Central memory CD8-positive, alpha-beta T cell (primary cell): Measurements from ENCODE around the gene DCAF5.
A peak's percentile ranks its signal among the peaks of the same experiment; 100 is the strongest.
"Not testable (repeated sequence)": the region's sequence is repeated elsewhere in the genome, so short reads cannot be mapped to it uniquely, and the experiment has no call there.

Source experiments
- ATAC-seq: fragments of 150-1000 bp; cut with Tn5 transposase; replicated peaks from 2 replicates; pipeline ENCODE4 v1.10.0; 2022; ENCODE audit warnings: mild to moderate bottlenecking, moderate FRiP score, moderate number of reproducible peaks; ENCODE audit not compliant: poor library complexity, severe bottlenecking; ENCODE audit errors: extremely low read depth
- DNase-seq, 2 donors: peaks; one replicate each; pipeline ENCODE4 v3.0.0; 2021; ENCODE audit warnings: low spot score in 2 of 2
- H3K27ac Mint-ChIP-seq: one replicate; pipeline ENCODE4 v1.8.0; 2022; ENCODE audit warnings: low read depth, mild to moderate bottlenecking, moderate library complexity, mixed read lengths
- H3K27me3 Mint-ChIP-seq: one replicate; pipeline ENCODE4 v1.8.0; 2022; ENCODE audit warnings: mixed read lengths
- H3K36me3 Mint-ChIP-seq: one replicate; pipeline ENCODE4 v1.8.0; 2022; ENCODE audit warnings: mild to moderate bottlenecking, moderate library complexity, mixed read lengths; ENCODE audit not compliant: insufficient read depth
- H3K4me1 Mint-ChIP-seq: one replicate; pipeline ENCODE4 v1.8.0; 2022; ENCODE audit warnings: mixed read lengths
- H3K4me3 Mint-ChIP-seq: one replicate; pipeline ENCODE4 v1.8.0; 2022; ENCODE audit warnings: mild to moderate bottlenecking, moderate library complexity, mixed read lengths
- H3K9me3 Mint-ChIP-seq: one replicate; pipeline ENCODE4 v1.8.0; 2022; ENCODE audit warnings: mixed read lengths

DCAF5 gene

DNA sequence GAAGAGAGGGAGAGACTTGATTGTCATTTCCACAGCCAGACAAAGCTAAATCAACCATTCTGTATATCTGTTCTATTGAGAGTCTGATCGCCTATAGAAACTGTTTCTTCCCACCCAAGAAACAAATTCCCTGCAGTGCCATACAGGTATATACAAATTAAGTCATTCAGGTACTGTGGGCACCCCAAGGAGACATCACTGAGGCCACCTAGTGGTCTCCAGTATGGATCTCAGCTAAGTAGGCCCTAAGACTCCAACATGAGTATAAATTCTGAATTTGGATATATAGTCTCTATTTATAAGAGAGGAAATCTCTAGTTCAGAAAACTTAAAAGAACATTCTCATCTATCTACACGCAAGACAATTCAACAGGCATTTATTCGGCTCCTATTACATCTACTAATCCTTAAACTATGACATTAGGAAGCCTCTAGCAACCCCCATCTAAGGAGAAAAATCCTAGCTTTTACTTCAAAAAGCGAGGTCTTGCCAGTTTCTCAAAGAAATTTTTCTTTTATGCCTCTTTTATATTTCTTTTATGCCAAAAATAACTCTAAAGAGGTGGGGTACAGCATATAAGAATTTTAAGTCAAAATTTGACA lies 62.6 kb downstream of the DCAF5 start:
- Mint-ChIP-seq H3K36me3 (peaks cover 40% of the 10 kb centered on the region), H3K4me1 (peaks cover 39% of the 10 kb centered on the region), H3K27ac (no peak overlapping the region), H3K9me3 (no peaks in the 10 kb centered on the region), H3K27me3 (no peaks in the 10 kb centered on the region), H3K4me3 (no peak overlapping the region)
- DNase-seq = no peak
- ATAC-seq = no peak

GRCh38 chr14:69089046-69089445 lies 63.9 kb downstream of the DCAF5 start:
- H3K36me3 Mint-ChIP-seq = peaks cover 45% of the 10 kb centered on the region

DNA sequence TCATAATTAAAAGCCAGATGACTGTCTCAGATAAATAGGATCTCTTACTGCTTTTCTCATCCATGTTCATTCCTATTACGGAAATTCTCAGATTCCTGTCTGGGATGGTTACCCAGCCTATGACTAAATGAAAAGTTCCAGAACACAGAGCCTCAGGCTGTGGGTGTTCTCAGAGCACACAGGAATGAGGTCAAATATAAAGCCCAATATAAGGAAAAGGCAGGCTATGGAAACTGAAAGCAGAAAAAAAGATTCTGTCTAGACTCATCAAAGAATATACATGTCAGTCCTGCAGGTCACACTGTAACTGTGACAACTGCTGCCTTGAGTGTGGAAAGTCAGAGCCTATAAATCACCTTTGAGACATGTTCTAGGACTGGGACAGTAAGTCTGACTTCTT lies 64.3 kb downstream of the DCAF5 start:
- H3K36me3 Mint-ChIP-seq = peaks cover 50% of the 10 kb centered on the region
- H3K27me3 Mint-ChIP-seq = no peaks in the 10 kb centered on the region
- no peak overlapping the region for H3K27ac Mint-ChIP-seq
- H3K4me3 Mint-ChIP-seq = no peak overlapping the region
- ATAC-seq (no peak), DNase-seq (no peak)
- H3K4me1 Mint-ChIP-seq = peaks cover 28% of the 10 kb centered on the region
- no peaks in the 10 kb centered on the region for H3K9me3 Mint-ChIP-seq

More at GRCh38 chr14:69089046-69089445, 63.9 kb downstream of the DCAF5 start:
- no peaks in the 10 kb centered on the region for H3K27me3 Mint-ChIP-seq
- H3K9me3 Mint-ChIP-seq = no peaks in the 10 kb centered on the region
- H3K4me3 Mint-ChIP-seq = no peak overlapping the region
- peaks cover 33% of the 10 kb centered on the region for H3K4me1 Mint-ChIP-seq
- DNase-seq (no peak), ATAC-seq (no peak)
- no peak overlapping the region for H3K27ac Mint-ChIP-seq

- no peak for DNase-seq
- peaks cover 54% of the 10 kb centered on the region for H3K36me3 Mint-ChIP-seq
- H3K27me3 Mint-ChIP-seq = no peaks in the 10 kb centered on the region
Measured at GRCh38 chr14:69087061-69087461, 65.9 kb downstream of the DCAF5 start.

DNA sequence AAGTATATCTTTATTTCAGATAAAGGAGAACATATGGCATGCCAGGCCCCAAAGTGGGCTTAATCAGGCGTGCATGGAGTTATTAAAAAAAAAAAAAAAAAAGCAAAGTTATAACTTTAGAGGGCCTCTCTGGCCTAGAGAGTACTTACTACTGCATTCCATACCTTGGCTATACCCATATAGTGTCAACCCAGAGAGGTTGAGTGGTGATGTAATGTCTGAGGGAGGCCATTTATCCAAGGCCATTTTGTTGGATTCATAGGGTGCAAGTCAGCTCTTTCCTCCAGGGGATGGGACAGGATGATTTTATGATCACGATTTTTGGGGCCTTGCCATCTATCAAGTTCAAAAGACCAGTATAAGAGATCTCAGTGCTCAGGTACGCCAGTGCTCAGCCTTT lies 66.4 kb downstream of the DCAF5 start:
- Mint-ChIP-seq H3K9me3 (no peaks in the 10 kb centered on the region), H3K27ac (peak overlapping the region; percentile 29), H3K4me1 (peaks cover 24% of the 10 kb centered on the region), H3K36me3 (peaks cover 56% of the 10 kb centered on the region), H3K27me3 (no peaks in the 10 kb centered on the region), H3K4me3 (no peak overlapping the region)
- ATAC-seq = no peak
- DNase-seq = no peak

More at GRCh38 chr14:69087061-69087461, 65.9 kb downstream of the DCAF5 start:
- ATAC-seq = no peak
- Mint-ChIP-seq H3K9me3 (no peaks in the 10 kb centered on the region), H3K4me1 (peaks cover 24% of the 10 kb centered on the region), H3K27ac (peak overlapping the region; percentile 29), H3K4me3 (no peak overlapping the region)

GRCh38 chr14:69084023-69084422 lies 68.9 kb downstream of the DCAF5 start:
- Mint-ChIP-seq H3K36me3 (peaks cover 51% of the 10 kb centered on the region), H3K4me1 (peaks cover 35% of the 10 kb centered on the region)
- ATAC-seq = no peak

GRCh38 chr14:69083181-69083580 lies 69.7 kb downstream of the DCAF5 start:
- peaks cover 45% of the 10 kb centered on the region for H3K36me3 Mint-ChIP-seq
- H3K27me3 Mint-ChIP-seq = no peaks in the 10 kb centered on the region
- DNase-seq = no peak
- no peak overlapping the region for H3K27ac Mint-ChIP-seq
- H3K4me3 Mint-ChIP-seq = no peak overlapping the region
- ATAC-seq = no peak
- peaks cover 42% of the 10 kb centered on the region for H3K4me1 Mint-ChIP-seq
- H3K9me3 Mint-ChIP-seq = no peaks in the 10 kb centered on the region

More at GRCh38 chr14:69084023-69084422, 68.9 kb downstream of the DCAF5 start:
- DNase-seq = no peak
- H3K27me3 Mint-ChIP-seq = no peaks in the 10 kb centered on the region
- no peak overlapping the region for H3K4me3 Mint-ChIP-seq
- no peaks in the 10 kb centered on the region for H3K9me3 Mint-ChIP-seq
- H3K27ac Mint-ChIP-seq = no peak overlapping the region

GRCh38 chr14:69081271-69081670 lies 71.6 kb downstream of the DCAF5 start:
- H3K27ac Mint-ChIP-seq = no peak overlapping the region
- no peak for ATAC-seq
- no peak overlapping the region for H3K4me3 Mint-ChIP-seq
- H3K27me3 Mint-ChIP-seq = no peaks in the 10 kb centered on the region
- peaks cover 39% of the 10 kb centered on the region for H3K36me3 Mint-ChIP-seq
- no peaks in the 10 kb centered on the region for H3K9me3 Mint-ChIP-seq
- DNase-seq = no peak
- H3K4me1 Mint-ChIP-seq = peaks cover 43% of the 10 kb centered on the region

DNA sequence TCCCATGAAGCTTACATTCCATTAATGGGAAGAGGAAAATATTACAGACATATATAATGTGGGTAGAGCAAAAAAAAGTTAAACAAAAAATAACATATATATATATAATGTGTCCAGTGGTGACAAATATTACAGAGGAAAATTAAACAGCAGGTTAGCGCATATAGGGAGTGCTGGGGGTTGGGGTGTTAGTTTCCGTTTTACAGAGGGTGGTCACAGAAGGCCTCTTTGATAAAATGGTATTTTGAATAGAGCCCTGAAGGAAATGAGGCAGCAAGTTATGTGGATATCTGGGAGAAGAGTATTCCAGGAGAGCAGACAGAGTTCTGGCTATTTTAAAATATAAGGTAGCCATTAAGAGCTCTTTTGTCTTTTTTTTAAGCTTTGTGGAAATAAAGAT lies 73.2 kb downstream of the DCAF5 start:
- peaks cover 46% of the 10 kb centered on the region for H3K4me1 Mint-ChIP-seq
- no peaks in the 10 kb centered on the region for H3K9me3 Mint-ChIP-seq
- H3K27ac Mint-ChIP-seq = peak overlapping the region; percentile 56
- H3K27me3 Mint-ChIP-seq = no peaks in the 10 kb centered on the region
- DNase-seq = no peak
- H3K4me3 Mint-ChIP-seq = no peak overlapping the region
- peaks cover 42% of the 10 kb centered on the region for H3K36me3 Mint-ChIP-seq
- no peak for ATAC-seq

DNA sequence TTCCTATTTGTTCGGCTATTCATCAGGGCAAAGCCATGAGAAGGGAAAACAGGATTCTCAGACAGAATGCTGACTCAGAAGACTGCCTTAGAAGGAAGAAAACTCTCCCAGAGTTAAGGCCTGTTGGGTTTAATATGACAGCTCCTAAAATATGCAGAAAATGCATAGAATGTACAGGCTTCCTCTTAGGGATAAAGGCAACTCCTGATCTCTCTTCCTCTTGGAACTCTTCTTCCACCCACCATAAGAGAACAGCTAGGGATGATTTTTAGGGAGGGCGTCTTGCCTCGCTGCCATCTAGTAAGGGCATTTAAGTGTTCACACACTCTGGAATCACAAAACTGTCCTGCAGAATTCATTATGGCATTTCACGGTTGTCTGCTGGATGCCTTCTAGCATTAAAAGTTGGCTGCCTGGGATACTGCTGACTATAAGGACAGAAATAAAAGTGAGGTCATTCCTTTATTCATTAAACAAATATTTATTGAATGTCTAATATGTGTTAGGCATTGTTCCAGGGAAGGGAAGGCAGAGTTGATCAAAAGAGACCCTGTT lies 73.7 kb downstream of the DCAF5 start:
- peak overlapping the region; percentile 56 for H3K27ac Mint-ChIP-seq
- H3K4me1 Mint-ChIP-seq = peaks cover 51% of the 10 kb centered on the region
- no peak for ATAC-seq
- DNase-seq = no peak
- no peak overlapping the region for H3K4me3 Mint-ChIP-seq
- no peaks in the 10 kb centered on the region for H3K9me3 Mint-ChIP-seq
- H3K27me3 Mint-ChIP-seq = no peaks in the 10 kb centered on the region
- H3K36me3 Mint-ChIP-seq = peaks cover 44% of the 10 kb centered on the region

DNA sequence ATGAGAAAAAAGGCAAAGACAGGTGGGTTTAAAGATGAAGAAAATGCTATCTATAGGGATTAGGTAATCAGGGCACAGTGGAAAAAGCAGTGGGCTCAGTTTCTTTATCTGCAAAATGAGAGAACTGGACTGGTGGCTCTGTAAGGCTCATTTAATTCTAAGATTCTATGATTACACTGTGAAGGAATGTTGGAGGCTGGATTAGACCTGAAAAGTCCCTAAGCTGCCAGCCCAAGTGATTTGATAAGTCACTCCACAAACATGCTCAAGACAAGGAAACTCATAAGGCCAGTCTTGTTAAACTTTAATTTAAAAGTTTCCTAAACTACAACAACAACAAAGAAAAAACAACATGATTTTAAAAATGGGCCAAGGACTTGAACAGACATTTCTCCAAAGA lies 75.1 kb downstream of the DCAF5 start:
- Mint-ChIP-seq H3K27me3 (no peaks in the 10 kb centered on the region), H3K4me3 (no peak overlapping the region), H3K27ac (no peak overlapping the region), H3K4me1 (peaks cover 55% of the 10 kb centered on the region), H3K9me3 (no peaks in the 10 kb centered on the region), H3K36me3 (peaks cover 42% of the 10 kb centered on the region)
- ATAC-seq = no peak
- DNase-seq = no peak

DNA sequence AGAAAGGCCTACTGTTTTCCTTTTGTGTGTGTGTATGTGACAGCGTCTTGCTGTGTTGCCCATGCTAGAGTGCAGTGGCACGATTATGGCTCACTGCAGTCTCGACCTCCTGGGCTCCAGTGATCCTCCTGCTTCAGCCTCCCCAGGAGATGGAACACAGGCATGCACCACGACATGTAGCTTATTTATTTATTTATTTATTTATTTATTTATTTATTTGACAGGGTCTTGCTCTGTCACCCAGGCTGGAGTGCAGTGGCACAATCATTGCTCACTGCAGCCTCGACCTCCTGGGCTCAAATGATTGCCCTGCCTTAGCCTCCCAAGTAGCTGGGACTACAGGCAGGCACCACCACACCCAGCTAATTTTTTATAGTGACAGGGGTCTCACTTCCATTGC lies 75.7 kb downstream of the DCAF5 start:
- not testable (repeated sequence) for H3K27me3 Mint-ChIP-seq, H3K9me3 Mint-ChIP-seq, DNase-seq, ATAC-seq, H3K4me3 Mint-ChIP-seq
- Mint-ChIP-seq H3K36me3 (peaks cover 46% of the 10 kb centered on the region), H3K27ac (peak overlapping the region; percentile 73), H3K4me1 (peaks cover 58% of the 10 kb centered on the region)

GRCh38 chr14:69076341-69076740 lies 76.6 kb downstream of the DCAF5 start:
- Mint-ChIP-seq H3K4me1 (peaks cover 54% of the 10 kb centered on the region), H3K27ac (no peak overlapping the region), H3K9me3 (no peaks in the 10 kb centered on the region), H3K27me3 (no peaks in the 10 kb centered on the region), H3K4me3 (no peak overlapping the region), H3K36me3 (peaks cover 43% of the 10 kb centered on the region)
- DNase-seq = no peak
- no peak for ATAC-seq
